ENCODE results near the gene PSPH. TPM values are rescaled to one million over a fixed set of nuclear protein-coding genes. Genes with fewer than 3 reads are reported as not detected.
"Not testable (repeated sequence)": the region's sequence is repeated elsewhere in the genome, so short reads cannot be mapped to it uniquely, and the experiment has no call there.

PSPH gene
- 1 to 10 TPM; 3.2 to 6.8 (median 5.1) TPM for polyA plus RNA-seq

DNA sequence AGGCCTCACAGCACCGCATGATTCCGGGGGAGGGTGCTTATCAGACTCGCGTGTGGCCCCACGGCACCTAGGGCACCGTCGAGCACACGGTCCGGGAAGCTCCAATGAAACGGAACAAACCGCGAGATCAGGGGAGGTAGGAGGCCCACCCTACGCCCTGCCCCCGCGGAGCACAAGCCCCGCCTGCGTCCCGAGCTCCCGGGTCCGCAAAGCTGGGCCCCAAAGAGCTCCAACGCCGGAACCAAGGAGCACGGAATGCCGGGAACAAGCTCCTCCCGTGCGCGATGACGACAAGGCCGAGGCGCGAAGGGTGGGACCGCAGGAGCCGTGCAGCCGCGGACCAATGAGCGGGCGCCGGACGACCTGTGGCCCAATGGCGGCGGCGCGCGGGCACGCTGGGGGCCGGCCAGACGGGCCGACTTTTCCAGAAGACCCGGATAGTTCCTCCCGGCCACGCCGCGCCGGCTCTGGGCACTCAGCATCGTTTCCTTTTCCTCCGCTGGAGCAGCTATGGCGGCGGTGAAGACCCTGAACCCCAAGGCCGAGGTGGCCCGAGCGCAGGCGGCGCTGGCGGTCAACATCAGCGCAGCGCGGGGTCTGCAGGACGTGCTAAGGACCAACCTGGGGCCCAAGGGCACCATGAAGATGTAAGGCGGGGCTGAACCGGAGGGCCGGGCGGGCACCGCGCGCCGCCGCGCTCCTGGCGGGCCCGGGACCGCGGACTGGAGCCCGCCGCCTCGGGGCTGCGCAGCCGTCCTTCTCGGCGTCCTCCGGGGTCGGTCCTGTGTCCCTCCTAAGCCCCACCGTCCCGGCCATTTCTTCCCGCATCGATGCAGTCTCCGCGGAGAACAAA, at the start of gene PSPH, which contains the start of gene CCT6A:
Gene PSPH (minus strand): TSS at position 106 of the 853 bp plus-strand sequence. CDS start 30,232 bp downstream, outside the sequence.
Gene CCT6A (plus strand): TSS at position 427 of the 853 bp plus-strand sequence. CDS start 84 bp downstream, at position 511.
- H3K36me3 Mint-ChIP-seq = peaks cover 3 to 20% (median 4%) of the 10 kb centered on the region in 3 donors
- H3K27me3 Mint-ChIP-seq (ENCODE audit: low read depth in 3 of 3) = peaks cover 0 to 7% (median 6%) of the 10 kb centered on the region in 3 donors
- H3K27ac Mint-ChIP-seq = peak within 1 kb of the TSS; percentile 89 to 95 (median 94)
- H3K4me3 Mint-ChIP-seq = peak within 1 kb of the TSS; percentile 95 to 98 (median 97)
- H3K4me1 Mint-ChIP-seq = peaks cover 30 to 47% of the 10 kb centered on the region in 2 donors
- peak; percentile 88 to 90 (median 89) for DNase-seq
- H3K9me3 Mint-ChIP-seq = no peaks in the 10 kb centered on the region

DNA sequence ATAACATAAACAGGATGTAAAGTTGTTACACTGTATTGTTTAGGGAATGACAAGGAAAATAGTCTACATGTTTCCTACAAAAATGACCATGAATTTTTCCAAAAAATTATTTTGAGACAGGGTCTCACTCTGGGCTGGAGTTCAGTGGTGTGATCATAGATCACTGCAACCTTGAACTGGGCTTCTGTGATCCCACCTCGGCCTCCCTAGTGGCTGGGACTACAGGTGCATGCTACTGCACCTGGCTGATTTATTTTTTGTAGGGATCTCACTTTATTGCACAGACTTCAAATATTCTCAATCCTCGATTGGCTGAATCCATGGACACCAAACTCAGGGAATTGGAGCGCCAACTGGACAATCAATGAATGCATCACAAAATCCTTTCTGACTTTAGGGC, 48.4 kb upstream of the PSPH start:
- Mint-ChIP-seq H3K27me3 (ENCODE audit: low read depth in 3 of 3) (peaks cover 0 to 3% (median 2%) of the 10 kb centered on the region in 3 donors), H3K27ac (no peak overlapping the region), H3K4me1 (peaks cover 4 to 9% of the 10 kb centered on the region in 2 donors), H3K9me3 (no peaks in the 10 kb centered on the region), H3K36me3 (peaks cover 14 to 30% (median 15%) of the 10 kb centered on the region in 3 donors), H3K4me3 (no peak overlapping the region)
- DNase-seq = no peak

DNA sequence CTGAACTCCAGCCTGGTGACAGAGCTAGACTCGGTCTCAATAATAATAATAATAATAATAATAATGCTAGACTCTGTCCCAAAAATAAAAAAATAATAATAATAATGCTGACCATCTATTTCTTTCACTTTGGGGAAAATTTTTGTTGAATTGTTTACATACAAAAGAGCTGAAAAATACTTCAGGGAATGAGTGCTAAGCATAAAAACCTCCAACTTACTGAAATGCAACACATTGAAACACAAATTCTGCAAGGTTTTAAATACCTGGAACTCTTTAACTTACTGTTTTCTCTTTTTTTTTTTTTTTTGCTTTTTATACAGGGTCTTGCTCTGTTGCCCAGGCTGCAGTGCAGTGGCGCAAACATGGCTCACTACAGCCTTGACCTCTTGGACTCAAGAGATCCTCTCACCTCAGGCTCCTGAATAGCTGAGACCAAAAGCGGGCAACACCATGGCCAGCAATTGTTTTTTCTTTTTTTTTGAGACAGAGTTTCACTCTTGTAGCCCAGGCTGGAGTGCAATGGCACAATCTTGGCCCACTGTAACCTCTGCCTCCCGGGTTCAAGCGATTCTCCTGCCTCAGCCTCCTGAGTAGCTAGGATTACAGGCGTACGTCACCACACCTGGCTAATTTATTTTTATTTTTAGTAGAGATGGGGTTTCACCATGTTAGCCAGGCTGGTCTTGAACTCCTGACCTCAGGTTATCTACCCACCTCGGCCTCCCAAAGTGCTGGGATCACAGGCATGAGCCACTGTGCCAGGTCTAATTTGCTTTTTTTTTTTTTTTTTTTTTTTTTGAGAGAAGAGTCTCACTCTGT, 47.2 kb upstream of the PSPH start:
- H3K9me3 Mint-ChIP-seq; H3K4me1 Mint-ChIP-seq; H3K27me3 Mint-ChIP-seq (ENCODE audit: low read depth in 3 of 3); H3K4me3 Mint-ChIP-seq; DNase-seq: not testable (repeated sequence)
- Mint-ChIP-seq H3K27ac (peak overlapping the region in 2 of 6 donors; percentile 28 to 46), H3K36me3 (peaks cover 12 to 25% (median 14%) of the 10 kb centered on the region in 3 donors)

DNA sequence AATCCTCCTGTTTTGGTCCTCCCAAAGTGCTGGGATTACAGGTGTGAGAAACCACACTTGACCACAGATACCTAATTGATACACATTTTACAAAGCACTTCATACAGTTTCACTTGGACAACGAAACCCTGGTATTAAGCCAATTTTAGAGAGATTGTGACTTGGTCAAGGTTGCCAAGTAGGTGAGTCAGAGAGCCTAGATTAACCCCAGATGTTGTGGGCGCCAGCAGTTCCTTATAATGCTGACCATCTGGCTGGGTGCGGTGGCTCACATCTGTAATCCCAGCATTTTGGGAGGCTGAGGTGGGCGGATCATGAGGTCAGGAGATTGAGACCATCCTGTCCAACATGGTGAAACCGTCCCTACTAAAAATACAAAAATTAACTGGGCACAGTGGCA, 46.5 kb upstream of the PSPH start:
- Mint-ChIP-seq H3K36me3 (peaks cover 12 to 24% (median 14%) of the 10 kb centered on the region in 3 donors), H3K27ac (no peak overlapping the region), H3K4me1 (peaks cover 0 to 2% of the 10 kb centered on the region in 2 donors), H3K4me3 (no peak overlapping the region), H3K27me3 (ENCODE audit: low read depth in 3 of 3) (peaks cover 0 to 3% (median 2%) of the 10 kb centered on the region in 3 donors), H3K9me3 (no peaks in the 10 kb centered on the region)
- DNase-seq = no peak

DNA sequence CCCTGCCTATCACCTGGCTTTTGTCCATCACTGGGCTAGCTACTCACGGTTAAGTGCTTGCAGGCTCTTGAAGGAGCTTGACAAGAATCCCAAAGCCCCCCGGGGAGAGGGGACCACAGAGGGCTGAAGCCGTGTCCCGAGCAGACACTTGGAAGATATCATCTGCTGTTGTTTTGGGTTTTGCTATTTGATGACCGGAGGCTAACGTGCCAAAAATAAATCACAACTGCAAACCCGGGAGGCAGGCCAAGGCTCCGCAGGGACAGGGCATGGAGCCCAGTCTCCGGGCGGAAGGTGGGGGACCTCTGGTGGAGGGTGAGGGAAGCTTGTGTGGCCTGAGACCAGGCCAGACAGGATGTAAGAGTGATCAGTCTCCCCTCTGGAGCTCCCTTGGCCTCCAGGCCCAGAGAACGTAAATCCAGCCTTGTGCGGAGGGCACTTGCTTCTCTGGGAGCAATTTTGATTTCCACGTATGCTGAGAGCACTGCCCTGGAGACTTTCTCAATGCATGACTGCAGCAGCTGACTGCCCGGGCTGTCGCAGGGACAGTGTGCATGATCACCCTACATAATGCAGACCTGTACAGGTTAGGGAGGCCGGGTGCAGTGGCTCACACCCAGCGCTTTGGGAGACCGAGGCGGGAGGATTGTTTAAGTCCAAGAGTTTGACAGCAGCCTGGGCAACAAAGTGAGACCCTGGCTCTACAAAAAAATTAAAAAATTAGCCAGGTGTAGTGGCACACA, 41.7 kb upstream of the PSPH start, which contains the start of gene PHKG1:
Gene PHKG1 (minus strand): TSS at position 164 of the 743 bp plus-strand sequence. CDS start 4,011 bp downstream, outside the sequence.
- H3K36me3 Mint-ChIP-seq = peaks cover 0 to 4% (median 3%) of the 10 kb centered on the region in 3 donors
- no peaks in the 10 kb centered on the region for H3K4me1 Mint-ChIP-seq
- peaks cover 0 to 2% (median 0%) of the 10 kb centered on the region in 3 donors for H3K27me3 Mint-ChIP-seq (ENCODE audit: low read depth in 3 of 3)
- no peaks in the 10 kb centered on the region for H3K9me3 Mint-ChIP-seq
- H3K4me3 Mint-ChIP-seq = no peak within 1 kb of the TSS
- no peak for DNase-seq
- H3K27ac Mint-ChIP-seq = no peak within 1 kb of the TSS

DNA sequence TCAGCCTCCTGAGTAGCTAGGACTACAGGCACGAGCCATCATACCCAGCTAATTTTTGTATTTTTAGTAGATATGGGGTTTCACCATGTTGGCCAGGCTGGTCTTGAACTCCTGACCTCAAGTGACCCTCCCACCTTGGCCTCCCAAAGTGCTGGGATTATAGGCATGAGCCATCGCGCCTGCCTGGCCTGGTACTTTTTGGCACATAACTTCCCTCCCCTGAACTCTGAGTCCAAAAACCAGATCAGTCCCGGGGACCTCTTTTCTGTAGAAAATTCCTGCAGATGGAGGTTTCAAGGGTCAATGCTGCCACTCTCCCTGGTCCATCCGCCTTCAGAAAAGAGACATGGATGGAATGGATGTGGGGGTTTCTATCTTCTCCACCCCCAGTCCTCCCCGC, 41.1 kb upstream of the PSPH start:
- H3K27ac Mint-ChIP-seq; DNase-seq; H3K4me1 Mint-ChIP-seq; H3K27me3 Mint-ChIP-seq (ENCODE audit: low read depth in 3 of 3); H3K36me3 Mint-ChIP-seq; H3K9me3 Mint-ChIP-seq; H3K4me3 Mint-ChIP-seq: not testable (repeated sequence)

DNA sequence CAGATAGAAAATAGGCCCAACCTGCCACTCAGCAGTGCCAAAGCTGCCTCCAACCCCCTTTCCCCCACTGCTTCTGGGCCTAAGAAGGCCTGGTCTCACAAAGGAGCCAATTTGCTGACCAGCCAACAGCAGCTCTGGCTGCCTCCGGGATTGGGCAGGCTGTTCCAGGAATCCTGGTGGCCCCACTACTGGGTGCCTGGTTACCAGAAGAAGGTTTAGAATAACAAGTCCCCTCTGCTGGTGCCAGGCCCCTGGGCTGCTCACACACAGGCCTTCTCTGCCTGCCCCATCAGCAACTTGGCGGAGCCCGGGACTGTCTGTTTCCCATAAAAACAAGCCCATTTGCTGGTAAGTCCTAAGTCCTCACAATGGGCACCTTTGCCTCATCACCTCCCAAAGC, 40.3 kb upstream of the PSPH start:
- Mint-ChIP-seq H3K27ac (no peak overlapping the region), H3K9me3 (no peaks in the 10 kb centered on the region), H3K36me3 (peaks cover 0 to 3% (median 0%) of the 10 kb centered on the region in 3 donors), H3K4me3 (no peak overlapping the region), H3K4me1 (no peaks in the 10 kb centered on the region), H3K27me3 (ENCODE audit: low read depth in 3 of 3) (no peaks in the 10 kb centered on the region)
- DNase-seq = no peak

DNA sequence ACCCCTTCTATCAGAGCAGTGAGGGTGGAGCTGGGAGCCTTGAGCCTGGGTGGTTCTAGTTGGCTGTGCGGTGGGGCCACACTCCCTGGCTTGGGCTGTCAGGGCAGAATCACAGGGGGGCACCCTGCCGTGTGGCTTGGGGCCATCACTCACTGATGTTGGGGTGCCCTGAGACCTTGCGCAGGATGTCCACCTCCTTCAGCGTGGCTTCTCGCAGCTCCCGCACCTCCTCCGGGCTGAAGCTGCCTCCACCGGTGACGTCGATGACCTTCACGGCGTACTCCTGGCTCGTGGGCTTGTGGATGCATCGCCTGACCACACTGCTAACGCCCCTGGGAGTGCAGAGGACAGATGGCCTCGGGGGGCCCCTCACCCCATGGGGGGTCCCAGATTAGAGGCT, 36.2 kb upstream of the PSPH start:
- no peak overlapping the region for H3K4me3 Mint-ChIP-seq
- H3K27ac Mint-ChIP-seq = no peak overlapping the region
- no peaks in the 10 kb centered on the region for H3K36me3 Mint-ChIP-seq

DNA sequence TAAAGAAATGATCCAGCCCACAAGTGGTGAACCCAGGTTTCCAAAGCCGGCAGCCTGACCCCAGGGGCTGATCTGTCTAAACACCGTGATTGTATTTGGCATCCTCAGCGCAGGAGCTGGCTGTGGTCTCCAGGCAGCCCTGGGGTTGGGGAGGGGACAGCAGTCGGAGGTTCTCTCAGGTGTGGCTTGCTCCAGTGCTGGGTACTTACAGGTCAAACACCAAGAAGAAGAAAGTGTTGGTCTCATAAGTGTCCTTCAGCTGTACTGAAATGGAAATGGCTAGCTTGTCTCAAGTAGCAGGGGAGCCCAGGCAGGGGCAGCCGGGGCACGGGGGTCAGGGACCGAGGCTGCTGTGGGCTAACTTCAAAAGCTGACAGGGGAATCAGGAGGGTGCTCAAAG, 35.5 kb upstream of the PSPH start:
- Mint-ChIP-seq H3K36me3 (no peaks in the 10 kb centered on the region), H3K27me3 (ENCODE audit: low read depth in 3 of 3) (peaks cover 0 to 3% (median 0%) of the 10 kb centered on the region in 3 donors), H3K27ac (no peak overlapping the region), H3K4me3 (no peak overlapping the region), H3K9me3 (no peaks in the 10 kb centered on the region), H3K4me1 (no peaks in the 10 kb centered on the region)
- no peak for DNase-seq

More for the DNA sequence above, 36.2 kb upstream of the PSPH start:
- no peaks in the 10 kb centered on the region for H3K9me3 Mint-ChIP-seq
- H3K4me1 Mint-ChIP-seq = no peaks in the 10 kb centered on the region
- DNase-seq = no peak
- peaks cover 0 to 3% (median 0%) of the 10 kb centered on the region in 3 donors for H3K27me3 Mint-ChIP-seq (ENCODE audit: low read depth in 3 of 3)

DNA sequence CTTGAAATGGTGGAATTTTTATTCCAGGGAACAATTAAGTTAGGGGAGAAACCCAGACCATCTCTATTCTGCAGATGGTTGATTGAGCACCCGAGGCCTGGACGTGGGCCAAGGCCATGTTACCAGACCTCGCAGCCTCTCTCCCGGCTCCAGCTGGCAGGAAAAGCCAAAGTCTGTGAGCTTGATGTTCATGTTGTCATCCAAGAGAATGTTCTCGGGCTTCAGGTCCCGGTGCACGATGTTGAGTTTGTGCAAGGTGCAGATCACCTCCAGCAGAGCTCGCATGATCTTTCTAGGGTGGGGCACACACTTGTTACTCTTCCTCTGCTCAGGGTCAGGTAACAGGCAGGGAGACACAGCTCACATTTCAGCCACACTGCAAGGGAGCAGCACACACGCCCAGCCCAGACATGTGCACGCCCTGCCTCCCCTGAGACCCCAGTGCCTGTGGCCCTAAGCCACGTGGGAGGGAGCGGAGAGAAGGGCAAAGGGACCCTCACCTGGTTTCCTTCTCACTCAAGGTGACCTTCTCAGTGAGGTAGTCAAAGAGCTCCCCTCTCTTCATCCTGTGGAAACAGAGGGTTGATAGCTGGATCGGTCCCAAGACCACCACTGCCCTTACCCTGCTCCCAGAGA, 32.0 kb upstream of the PSPH start:
- Mint-ChIP-seq H3K36me3 (no peaks in the 10 kb centered on the region), H3K4me1 (no peaks in the 10 kb centered on the region), H3K27me3 (ENCODE audit: low read depth in 3 of 3) (peaks cover 0 to 3% (median 0%) of the 10 kb centered on the region in 3 donors), H3K9me3 (no peaks in the 10 kb centered on the region), H3K4me3 (no peak overlapping the region), H3K27ac (no peak overlapping the region)
- no peak for DNase-seq

DNA sequence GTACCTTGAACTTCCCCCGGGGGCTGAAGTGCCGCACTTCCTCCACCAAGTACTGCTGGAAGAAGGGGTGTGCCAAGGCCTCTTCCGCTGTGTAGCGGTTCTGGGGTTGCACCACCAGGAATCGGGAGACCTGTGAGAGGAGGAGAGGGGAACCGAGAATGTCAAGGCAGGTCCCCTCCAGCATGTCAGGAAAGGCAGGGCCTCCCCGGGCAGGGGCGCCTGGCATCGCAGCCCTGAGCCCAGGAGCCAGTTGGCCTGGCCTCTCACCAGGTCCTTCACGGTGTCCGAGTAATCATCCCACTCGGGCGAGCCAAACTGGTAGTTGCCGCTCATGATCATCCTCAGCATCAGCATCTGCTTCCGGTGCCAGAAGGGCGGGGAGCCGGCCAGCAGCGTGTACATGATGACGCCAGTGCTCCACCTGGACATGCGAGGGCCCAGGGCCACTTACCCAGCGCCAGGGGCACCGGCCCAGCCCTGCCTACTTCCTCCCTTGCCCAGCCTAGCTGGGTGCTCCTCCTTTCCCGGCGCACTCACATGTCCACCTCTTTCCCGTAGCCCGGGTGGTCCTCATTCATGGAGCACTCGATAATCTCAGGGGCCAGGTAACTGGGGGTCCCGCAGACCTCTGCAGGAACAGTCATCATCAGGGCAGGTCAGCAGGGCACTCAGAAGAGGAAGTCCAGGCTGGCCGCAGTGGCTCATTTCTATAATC, 30.5 kb upstream of the PSPH start:
- no peaks in the 10 kb centered on the region for H3K9me3 Mint-ChIP-seq
- no peak overlapping the region for H3K4me3 Mint-ChIP-seq
- H3K27ac Mint-ChIP-seq = no peak overlapping the region
- H3K4me1 Mint-ChIP-seq = no peaks in the 10 kb centered on the region
- H3K36me3 Mint-ChIP-seq = no peaks in the 10 kb centered on the region
- DNase-seq = no peak
- peaks cover 0 to 3% (median 0%) of the 10 kb centered on the region in 3 donors for H3K27me3 Mint-ChIP-seq (ENCODE audit: low read depth in 3 of 3)

DNA sequence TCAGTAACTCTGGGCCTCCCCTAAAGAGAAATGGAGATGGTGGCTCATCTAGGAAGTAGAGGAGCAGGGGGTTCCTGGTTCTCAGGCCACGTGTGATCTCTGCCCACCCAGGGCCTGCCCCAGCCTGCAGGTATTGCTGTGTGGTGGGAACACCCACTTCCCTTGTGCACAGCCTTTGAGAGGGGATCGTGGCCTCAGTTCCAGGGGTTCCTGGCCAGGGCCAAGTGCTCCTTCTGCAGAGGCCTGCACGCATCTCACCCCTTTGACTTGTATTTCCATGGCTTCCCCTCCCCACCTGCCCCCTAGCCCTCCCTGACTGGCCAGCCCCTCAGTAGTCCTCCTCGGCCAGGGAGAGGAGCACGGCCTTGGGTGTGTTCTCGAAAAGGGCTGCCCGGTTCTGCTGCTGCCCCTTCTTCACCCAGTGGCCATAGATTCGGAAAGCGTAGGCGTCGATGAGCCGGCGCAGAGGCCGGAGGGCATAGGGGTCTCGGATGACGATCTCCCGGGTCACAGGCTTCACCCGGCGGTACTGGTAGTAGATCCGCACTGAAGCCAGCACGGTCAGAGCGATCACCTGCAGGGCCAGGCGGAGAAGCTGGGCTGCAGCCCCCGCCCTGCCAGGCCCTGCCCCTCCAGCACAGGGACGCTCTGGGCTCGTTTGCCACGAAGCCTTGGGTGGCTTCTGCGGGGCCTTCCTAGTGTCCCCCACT, 29.6 kb upstream of the PSPH start:
- not testable (repeated sequence) for H3K27ac Mint-ChIP-seq; DNase-seq; H3K27me3 Mint-ChIP-seq (ENCODE audit: low read depth in 3 of 3); H3K9me3 Mint-ChIP-seq; H3K4me1 Mint-ChIP-seq; H3K36me3 Mint-ChIP-seq; H3K4me3 Mint-ChIP-seq

Measured in immature natural killer cell (primary cell).